Measurements from ENCODE around the gene AGBL1. TPM values are rescaled to one million over a fixed set of nuclear protein-coding genes. Genes with fewer than 3 reads are reported as not detected.

Gene AGBL1
- total RNA-seq, 1 experiment from 2014 or later: not detected

GRCh38 chr15:86555098-86555497 is 475.4 kb downstream of the AGBL1 start:
- WGBS (ENCODE audit: extremely low coverage, insufficient read length, low lambda C conversion rate): no CpG with 5 or more reads among the region's 2 CpGs
- no peaks in the 10 kb centered on the region; a peak in 1 of 5 replicates for H3K9me3 Mint-ChIP-seq
- Histone ChIP-seq H4K8ac (replicated peaks; ENCODE audit: insufficient read length, low read depth, low read length) (no peak overlapping the region), H3K14ac (ENCODE audit: insufficient read depth, low read length) (no peak overlapping the region), H4K5ac (ENCODE audit: insufficient read length, low read depth, low read length) (no peak overlapping the region), H3K79me1 (ENCODE audit: insufficient read depth, low read depth, low read length, poor library complexity, severe bottlenecking) (no peaks in the 10 kb centered on the region), H3K4ac (ENCODE audit: low read depth, low read length) (no peak overlapping the region), H2BK15ac (ENCODE audit: low read depth, low read length) (no peak overlapping the region), H2BK120ac (ENCODE audit: low read depth, low read length, poor library complexity, severe bottlenecking) (no peak overlapping the region), H2BK5ac (ENCODE audit: insufficient read length, low read length) (no peak overlapping the region), H3K9ac (ENCODE audit: extremely low read depth, insufficient read length, low read length) (no peak overlapping the region), H3K4me2 (ENCODE audit: insufficient read depth, insufficient read length, low read length) (no peak overlapping the region), H3K27me3 (ENCODE audit: insufficient read depth, low read length) (no peaks in the 10 kb centered on the region), H3K23ac (ENCODE audit: insufficient read length, low read depth, low read length) (no peak overlapping the region), H3K18ac (ENCODE audit: insufficient read length, low read depth, low read length) (no peak overlapping the region), H2AFZ (ENCODE audit: low read length) (no peak overlapping the region), H3K23me2 (ENCODE audit: insufficient read length, low read depth, low read length, poor library complexity, severe bottlenecking) (no peaks in the 10 kb centered on the region), H3T11ph (ENCODE audit: low read length) (no peak overlapping the region), H3K79me2 (ENCODE audit: insufficient read depth, low read length) (no peaks in the 10 kb centered on the region), H3K4me1 (ENCODE audit: insufficient read depth, low read length) (no peaks in the 10 kb centered on the region), H2BK20ac (ENCODE audit: low read depth, low read length, poor library complexity, severe bottlenecking) (no peak overlapping the region), H4K91ac (ENCODE audit: insufficient read length, low read depth, low read length) (no peak overlapping the region), H2AK5ac (ENCODE audit: insufficient read length, low read length) (no peak overlapping the region), H2BK12ac (ENCODE audit: insufficient read length, low read depth, low read length) (no peak overlapping the region), H3K56ac (ENCODE audit: insufficient read length, low read depth, low read length) (no peak overlapping the region), H3K27ac (ENCODE audit: insufficient read length, low read depth, low read length) (no peak overlapping the region), H3K9me3 (ENCODE audit: control insufficient read depth, low read depth, low read length) (no peaks in the 10 kb centered on the region), H4K20me1 (ENCODE audit: control insufficient read depth, insufficient read depth, insufficient read length) (no peaks in the 10 kb centered on the region)
- H3K27me3 Mint-ChIP-seq (ENCODE audit: low read depth): no peaks in the 10 kb centered on the region; the same call in 1 of the 2 replicates
- no peak for TF ChIP-seq CTCF (conservative IDR thresholded peaks at IDR 0.05)
- H3K4me1 Mint-ChIP-seq: peaks cover 8 to 10% of the 10 kb centered on the region in 2 experiments
- no peak overlapping the region for H3K27ac Mint-ChIP-seq
- H3K36me3 Mint-ChIP-seq (ENCODE audit: insufficient read depth in 1 of 3, low read depth in 3 of 3): no peaks in the 10 kb centered on the region; a peak in 1 of 7 replicates
- no peak overlapping the region for H3K4me3 Mint-ChIP-seq
- no peak for DNase-seq

Measured in H9 (cell line).